Transverse colon (tissue), 4 donors: ENCODE measurements around the gene CD47. TPM values are rescaled to one million over a fixed set of nuclear protein-coding genes. Genes with fewer than 3 reads are reported as not detected.

Experiments used
- DNase-seq: peaks from one replicate; pipeline ENCODE4 v3.0.0-alpha.2; 2019
- H3K27ac ChIP-seq, 4 donors: fragments of 200-600 bp; sonication (generic); 2 replicates each; pipeline ENCODE4 v1.5.1; 2016 to 2018; ENCODE audit warnings: inconsistent platforms in 4 of 4
- H3K27me3 ChIP-seq: fragments of 200-600 bp; sonication (generic); 2 replicates; pipeline ENCODE4 v1.5.1; 2017; ENCODE audit warnings: inconsistent platforms
- H3K36me3 ChIP-seq, 4 donors: fragments of 200-600 bp; sonication (generic); 2 replicates each; pipeline ENCODE4 v1.5.1; 2017 to 2019; ENCODE audit warnings: inconsistent platforms in 4 of 4
- H3K4me1 ChIP-seq, 4 donors: fragments of 200-600 bp; sonication (generic); 2 replicates each; pipeline ENCODE4 v1.5.1; 2017 to 2020; ENCODE audit warnings: inconsistent platforms in 4 of 4
- H3K4me3 ChIP-seq, 4 donors: fragments of 200-600 bp; sonication (generic); 1 replicate in 1 of 4; 2 replicates in 3 of 4; pipeline versions ENCODE4 v1.5.1 to v1.6.1; 2017 to 2019; ENCODE audit warnings: inconsistent platforms in 4 of 4
- H3K9me3 ChIP-seq, 2 donors: fragments of 200-600 bp; sonication (generic); 2 replicates each; pipeline ENCODE4 v1.5.1; 2017 to 2019; ENCODE audit warnings: inconsistent platforms in 2 of 2
- EP300 ChIP-seq: sonication (generic); formaldehyde crosslinking; IDR thresholded peaks from one replicate; pipeline ENCODE4 v1.6.1; 2017; ENCODE audit warnings: antibody characterized with exemption, low read depth
- POLR2A ChIP-seq: fragments of 450-650 bp; IDR thresholded peaks from one replicate; pipeline ENCODE4 v1.6.1; 2016; ENCODE audit warnings: antibody characterized with exemption, mild to moderate bottlenecking, moderate library complexity
- POLR2AphosphoS5 ChIP-seq, 3 donors: sonication (generic); formaldehyde crosslinking; IDR thresholded peaks; one replicate each; pipeline ENCODE4 v1.6.1; 2016; ENCODE audit warnings: antibody characterized with exemption in 3 of 3
- WGBS, 2 donors: methylation state at CpG; one replicate each; pipeline ENCODE4 v1.1.5; 2018; ENCODE audit warnings: low coverage in 1 of 2; 5-methylcytosine and 5-hydroxymethylcytosine counted together
- in situ Hi-C, 4 donors: fragments of 200-750 bp; cut with MboI; loops; one replicate each; pipeline versions ENCODE4 v1.15.0 to v1.15.1; 2017; ENCODE audit warnings: low sequenced_read_pairs in 3 of 4, low pct_ligation_motif_present in 1 of 4, low pct_unique_long_range_greater_than_20kb in 1 of 4
- intact Hi-C: fragments of 100-400 bp; cut with DNase I; formaldehyde crosslinking; loops from one replicate; pipeline ENCODE4 v1.15.1; 2023; ENCODE audit warnings: low total_unique reads
- total RNA-seq, 4 donors: library from RNA; depleted of rRNA; stranded (reverse); fragments of >200 nt; gene quantifications; one replicate each; pipeline ENCODE4 v1.1.0, GENCODE V29; 2016
- TF ChIP-seq, protein P1 (sequence below), 5 experiments: fragments of 200-600 bp in 3 of 5; fragments of 450-650 bp in 2 of 5; sonication (generic) in 3 of 5; IDR thresholded peaks; 1 replicate in 2 of 5; 2 replicates in 3 of 5; pipeline ENCODE4 v1.5.1; 2016 to 2017; ENCODE audit warnings: antibody characterized with exemption in 5 of 5, inconsistent platforms in 3 of 5, mild to moderate bottlenecking in 2 of 5, moderate library complexity in 1 of 5

The CD47 gene
- total RNA-seq, 4 donors from 2014 or later, result 71.7 to 108 (median 93.4) TPM

DNA sequence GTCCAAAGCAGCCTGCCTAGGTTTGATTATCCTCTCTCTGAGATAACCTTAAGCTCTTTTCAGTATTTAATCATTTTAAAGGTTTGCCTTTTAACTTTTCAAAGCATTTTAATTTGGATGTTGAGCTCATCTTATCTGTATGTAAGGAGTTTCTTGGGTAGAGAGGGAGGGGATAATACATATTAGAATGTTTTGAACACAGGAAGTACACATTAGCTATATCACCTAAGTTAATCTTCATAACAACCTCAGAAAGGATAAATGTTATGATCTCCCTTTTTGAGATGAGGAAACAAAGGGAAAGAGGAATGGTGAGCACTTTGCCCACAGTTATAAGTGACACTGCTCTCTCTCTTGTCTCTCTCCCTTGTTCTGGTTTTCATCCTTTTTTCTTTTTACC is 2.2 kb upstream of the CD47 start:
- intact Hi-C loops (no loop called here), in situ Hi-C loops (loop anchor here in 1 of 4 donors (25.0 kb wide), 2 partner anchors 119 to 156 kb away; partner anchors contain the start of gene IFT57)
- Histone ChIP-seq H3K27me3 (no peaks in the 10 kb centered on the region), H3K4me1 (peaks cover 0 to 22% (median 15%) of the 10 kb centered on the region in 4 donors), H3K9me3 (no peaks in the 10 kb centered on the region), H3K27ac (no peak overlapping the region), H3K36me3 (no peaks in the 10 kb centered on the region), H3K4me3 (no peak overlapping the region)
- DNase-seq, result no peak
- TF ChIP-seq POLR2A, result no peak
- no peak for TF ChIP-seq POLR2AphosphoS5 (IDR thresholded peaks at IDR 0.05)

DNA sequence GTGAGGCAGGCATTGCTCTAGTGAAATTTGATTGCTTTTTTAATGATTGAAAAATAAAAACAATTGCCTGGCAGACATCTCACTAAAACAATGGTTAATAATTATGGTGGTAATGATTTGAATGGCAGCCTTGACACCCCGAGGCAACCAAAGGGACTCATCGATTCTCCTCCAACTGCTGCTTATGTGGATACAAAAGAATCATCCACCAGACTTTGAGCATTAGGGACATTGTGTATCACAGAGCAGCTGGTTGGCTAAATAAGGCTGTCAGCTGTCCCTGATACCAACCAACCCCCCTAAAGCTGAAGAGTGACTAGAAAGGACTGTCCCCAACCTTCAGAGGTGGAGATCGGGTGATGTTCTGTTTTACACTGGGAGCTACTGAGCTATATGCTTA is 1.7 kb upstream of the CD47 start:
- DNase-seq, result no peak
- Histone ChIP-seq H3K4me3 (no peak overlapping the region), H3K27me3 (no peaks in the 10 kb centered on the region), H3K27ac (no peak overlapping the region), H3K4me1 (peaks cover 0 to 27% (median 18%) of the 10 kb centered on the region in 4 donors), H3K9me3 (no peaks in the 10 kb centered on the region), H3K36me3 (no peaks in the 10 kb centered on the region)
- TF ChIP-seq POLR2A, result no peak
- TF ChIP-seq EP300, result no peak
- no peak for TF ChIP-seq POLR2AphosphoS5 (IDR thresholded peaks at IDR 0.05)
- WGBS, 2 donors, result 86 to 90% methylated on average over 2 to 3 of the region's 3 CpGs
- intact Hi-C loops, result no loop called here
- in situ Hi-C loops, result loop anchor here in 1 of 4 donors (25.0 kb wide), 2 partner anchors 120 to 155 kb away; partner anchors contain the start of gene IFT57

DNA sequence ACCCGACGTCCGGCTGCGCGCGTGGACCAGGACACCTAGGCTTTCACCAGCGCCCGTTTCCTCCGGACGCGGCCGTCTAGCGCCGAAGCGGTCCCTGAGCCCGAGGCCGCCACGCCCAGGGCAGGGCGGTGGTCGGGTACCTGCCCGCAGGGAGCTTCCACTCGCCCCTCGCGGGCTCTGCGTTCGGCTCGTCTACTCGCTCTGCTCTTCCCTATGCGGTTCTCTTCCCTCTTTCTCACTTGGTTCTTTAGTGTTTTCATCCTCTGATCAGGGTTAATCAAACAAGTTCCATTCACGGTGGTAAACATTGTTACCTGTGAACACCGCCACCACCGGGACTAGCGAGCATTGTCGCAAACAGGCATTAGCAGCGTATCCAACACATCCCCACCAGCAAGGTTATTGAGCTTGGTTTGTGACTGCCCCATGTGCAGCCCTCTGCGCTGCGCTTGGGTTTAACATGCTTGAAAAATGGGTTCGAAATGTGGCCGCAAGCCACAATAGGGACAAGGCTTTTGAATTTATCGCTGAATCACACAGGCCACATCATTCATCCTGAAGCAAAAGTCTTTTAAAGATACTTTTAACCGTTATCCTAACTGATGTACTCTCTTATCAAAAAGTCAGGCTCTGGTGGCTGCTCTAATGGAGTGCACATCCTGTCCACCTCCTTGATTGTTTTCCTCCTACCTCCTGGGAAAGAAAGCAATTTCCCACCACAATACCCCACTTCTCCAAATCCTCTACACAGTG is 843 bp upstream of the CD47 start:
- Histone ChIP-seq H3K9me3 (no peaks in the 10 kb centered on the region), H3K27ac (peak overlapping the region; percentile 82 to 96 (median 95)), H3K4me3 (peak overlapping the region; percentile 37 to 99 (median 96)), H3K4me1 (peaks cover 0 to 33% (median 22%) of the 10 kb centered on the region in 4 donors), H3K27me3 (no peaks in the 10 kb centered on the region), H3K36me3 (no peaks in the 10 kb centered on the region)
- 36 to 90% methylated on average over 8 to 33 of the region's 41 CpGs for WGBS, 2 donors
- DNase-seq, result peak; percentile 19
- intact Hi-C loops, result no loop called here
- in situ Hi-C loops, result loop anchor here in 1 of 4 donors (25.0 kb wide), 2 partner anchors 121 to 154 kb away; partner anchors contain the start of gene IFT57
- TF ChIP-seq POLR2A (no peak), POLR2AphosphoS5 (IDR thresholded peaks at IDR 0.05) (no peak), EP300 (no peak)
- TF ChIP-seq, protein P1, sequence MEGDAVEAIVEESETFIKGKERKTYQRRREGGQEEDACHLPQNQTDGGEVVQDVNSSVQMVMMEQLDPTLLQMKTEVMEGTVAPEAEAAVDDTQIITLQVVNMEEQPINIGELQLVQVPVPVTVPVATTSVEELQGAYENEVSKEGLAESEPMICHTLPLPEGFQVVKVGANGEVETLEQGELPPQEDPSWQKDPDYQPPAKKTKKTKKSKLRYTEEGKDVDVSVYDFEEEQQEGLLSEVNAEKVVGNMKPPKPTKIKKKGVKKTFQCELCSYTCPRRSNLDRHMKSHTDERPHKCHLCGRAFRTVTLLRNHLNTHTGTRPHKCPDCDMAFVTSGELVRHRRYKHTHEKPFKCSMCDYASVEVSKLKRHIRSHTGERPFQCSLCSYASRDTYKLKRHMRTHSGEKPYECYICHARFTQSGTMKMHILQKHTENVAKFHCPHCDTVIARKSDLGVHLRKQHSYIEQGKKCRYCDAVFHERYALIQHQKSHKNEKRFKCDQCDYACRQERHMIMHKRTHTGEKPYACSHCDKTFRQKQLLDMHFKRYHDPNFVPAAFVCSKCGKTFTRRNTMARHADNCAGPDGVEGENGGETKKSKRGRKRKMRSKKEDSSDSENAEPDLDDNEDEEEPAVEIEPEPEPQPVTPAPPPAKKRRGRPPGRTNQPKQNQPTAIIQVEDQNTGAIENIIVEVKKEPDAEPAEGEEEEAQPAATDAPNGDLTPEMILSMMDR (IDR thresholded peaks at IDR 0.05), result peak in 1 of 5 experiments; percentile 18

DNA sequence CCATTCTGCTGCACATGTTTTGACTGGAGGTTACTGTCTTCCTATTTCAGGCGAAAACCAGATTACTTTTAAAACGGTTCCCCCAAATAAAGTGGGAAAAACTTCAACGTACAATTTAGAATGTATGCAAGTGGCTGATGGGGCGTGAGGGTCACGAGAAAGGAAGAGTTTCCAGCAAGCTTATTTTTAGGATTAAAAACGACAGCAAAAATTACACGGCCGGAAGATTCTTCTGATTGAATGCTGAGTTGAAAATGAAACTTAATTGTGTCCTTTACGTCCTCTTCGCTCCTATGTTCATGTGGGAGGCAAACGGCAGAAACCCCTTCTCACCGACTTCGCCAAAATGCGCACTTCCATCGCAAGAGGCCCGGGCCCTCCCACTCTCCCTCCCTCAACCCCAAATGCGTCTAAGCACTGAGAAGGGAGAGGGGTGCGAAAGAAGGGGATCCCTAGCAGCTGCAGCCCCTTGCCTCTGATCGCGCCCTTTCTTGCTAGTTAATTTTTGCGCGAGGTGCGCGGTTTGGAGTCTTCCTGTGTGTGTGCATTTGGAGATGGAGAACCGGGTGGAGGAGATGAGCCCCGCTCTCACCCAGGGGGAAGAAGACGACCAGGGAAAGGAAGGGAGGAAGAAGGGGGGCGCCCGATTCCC is 656 bp downstream of the CD47 start:
- peak; percentile 29 for DNase-seq
- no peak for TF ChIP-seq EP300
- TF ChIP-seq POLR2A, result peak; percentile 5
- peak overlapping the region; percentile 82 to 96 (median 95) for H3K27ac ChIP-seq
- intact Hi-C loops, result no loop called here
- H3K9me3 ChIP-seq, result no peaks in the 10 kb centered on the region
- H3K4me1 ChIP-seq, result peaks cover 0 to 38% (median 22%) of the 10 kb centered on the region in 4 donors
- peak overlapping the region; percentile 62 to 99 (median 96) for H3K4me3 ChIP-seq
- no peaks in the 10 kb centered on the region for H3K36me3 ChIP-seq
- no peaks in the 10 kb centered on the region for H3K27me3 ChIP-seq
- in situ Hi-C loops, result loop anchor here in 1 of 4 donors (25.0 kb wide), 2 partner anchors 122 to 153 kb away; partner anchors contain the start of gene IFT57
- WGBS, 2 donors, result 0 to 1% methylated on average over 8 to 29 of the region's 29 CpGs

DNA sequence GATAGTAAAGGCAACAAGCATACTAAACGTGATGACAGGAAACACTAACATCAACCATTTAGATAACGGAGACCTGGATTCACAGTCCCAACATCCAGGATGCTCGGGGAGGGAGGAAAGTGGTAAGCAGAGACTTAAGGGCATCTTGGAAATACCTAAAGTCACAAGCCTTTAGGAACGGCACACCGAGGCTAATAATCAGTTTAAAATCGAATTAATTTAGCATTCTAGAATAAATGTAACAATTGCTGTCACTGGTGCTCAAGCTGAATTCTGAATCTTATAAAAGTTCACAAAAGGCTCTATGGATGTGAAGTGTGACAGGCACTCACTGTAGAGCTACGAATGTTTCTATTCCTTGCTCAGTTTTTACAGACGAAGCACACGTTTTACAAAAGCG is 1.3 kb downstream of the CD47 start:
- 5 to 6% methylated on average over 3 to 10 of the region's 10 CpGs for WGBS, 2 donors
- Histone ChIP-seq H3K27ac (peak overlapping the region; percentile 82 to 96 (median 95)), H3K9me3 (no peaks in the 10 kb centered on the region), H3K4me1 (peaks cover 0 to 38% (median 22%) of the 10 kb centered on the region in 4 donors), H3K4me3 (peak overlapping the region; percentile 62 to 99 (median 96)), H3K36me3 (no peaks in the 10 kb centered on the region), H3K27me3 (no peaks in the 10 kb centered on the region)
- intact Hi-C loops, result loop anchor here (10.0 kb wide), 1 partner anchor 135 kb away; no protein-coding TSS in a partner anchor
- in situ Hi-C loops, result loop anchor here in 1 of 4 donors (25.0 kb wide), 2 partner anchors 123 to 152 kb away; partner anchors contain the start of gene IFT57
- TF ChIP-seq POLR2AphosphoS5 (IDR thresholded peaks at IDR 0.05) (no peak), EP300 (no peak), POLR2A (no peak)
- TF ChIP-seq, protein P1 (IDR thresholded peaks at IDR 0.05), result no peak
- no peak for DNase-seq
